B cell (primary cell): ENCODE results near the gene IFNG-AS1.

Experiments used
- EZH2 ChIP-seq: IDR thresholded peaks from 2 replicates; pipeline ENCODE4 v1.6.1; 2012; ENCODE audit warnings: borderline replicate concordance, low read depth, mild to moderate bottlenecking, moderate library complexity, low read length; ENCODE audit not compliant: insufficient read depth, poor library complexity, severe bottlenecking
- TF ChIP-seq, protein P1 (sequence below): fragments of 200-600 bp; IDR thresholded peaks from one replicate; pipeline ENCODE4 v1.8.0; 2022; ENCODE audit warnings: antibody characterized with exemption, mild to moderate bottlenecking

DNA sequence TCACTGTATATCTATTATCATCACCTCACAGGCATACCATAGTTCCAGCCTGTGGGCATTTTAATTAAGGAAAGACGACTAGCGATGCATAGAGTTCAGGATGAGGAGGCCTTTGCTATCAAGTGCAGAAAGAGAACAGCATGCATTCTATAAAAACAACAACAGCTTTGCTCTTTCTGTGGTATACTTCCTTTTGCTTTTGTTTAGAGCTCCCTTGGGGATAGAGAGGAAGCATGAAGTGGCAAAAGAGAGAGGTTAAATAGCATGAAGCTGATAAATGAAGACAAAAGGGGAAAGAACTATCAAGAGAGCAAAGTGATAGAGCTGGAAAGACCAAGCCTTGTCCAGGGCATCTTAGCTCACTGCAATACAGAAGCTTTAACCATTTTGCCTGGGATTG lies 23.5 kb downstream of the IFNG-AS1 start:
- TF ChIP-seq EZH2: no peak
- TF ChIP-seq, protein P1, sequence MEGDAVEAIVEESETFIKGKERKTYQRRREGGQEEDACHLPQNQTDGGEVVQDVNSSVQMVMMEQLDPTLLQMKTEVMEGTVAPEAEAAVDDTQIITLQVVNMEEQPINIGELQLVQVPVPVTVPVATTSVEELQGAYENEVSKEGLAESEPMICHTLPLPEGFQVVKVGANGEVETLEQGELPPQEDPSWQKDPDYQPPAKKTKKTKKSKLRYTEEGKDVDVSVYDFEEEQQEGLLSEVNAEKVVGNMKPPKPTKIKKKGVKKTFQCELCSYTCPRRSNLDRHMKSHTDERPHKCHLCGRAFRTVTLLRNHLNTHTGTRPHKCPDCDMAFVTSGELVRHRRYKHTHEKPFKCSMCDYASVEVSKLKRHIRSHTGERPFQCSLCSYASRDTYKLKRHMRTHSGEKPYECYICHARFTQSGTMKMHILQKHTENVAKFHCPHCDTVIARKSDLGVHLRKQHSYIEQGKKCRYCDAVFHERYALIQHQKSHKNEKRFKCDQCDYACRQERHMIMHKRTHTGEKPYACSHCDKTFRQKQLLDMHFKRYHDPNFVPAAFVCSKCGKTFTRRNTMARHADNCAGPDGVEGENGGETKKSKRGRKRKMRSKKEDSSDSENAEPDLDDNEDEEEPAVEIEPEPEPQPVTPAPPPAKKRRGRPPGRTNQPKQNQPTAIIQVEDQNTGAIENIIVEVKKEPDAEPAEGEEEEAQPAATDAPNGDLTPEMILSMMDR: no peak
